Measurements from ENCODE around the gene KCND3.

Gene KCND3

GRCh38 chr1:111943066-111943465 is 46.4 kb downstream of the KCND3 start:
- TF ChIP-seq CTCF (IDR thresholded peaks at IDR 0.05; ENCODE audit: borderline replicate concordance, insufficient read depth, low read depth, low read length) = no peak
- H3K4me3 ChIP-seq (ENCODE audit: low read depth, low read length) = no peak overlapping the region

GRCh38 chr1:111938536-111938935 is 50.9 kb downstream of the KCND3 start:
- TF ChIP-seq CTCF (IDR thresholded peaks at IDR 0.05; ENCODE audit: borderline replicate concordance, insufficient read depth, low read depth, low read length) = no peak
- H3K4me3 ChIP-seq (ENCODE audit: low read depth, low read length) = no peak overlapping the region

GRCh38 chr1:111938123-111938522 is 51.3 kb downstream of the KCND3 start:
- no peak overlapping the region for H3K4me3 ChIP-seq (ENCODE audit: low read depth, low read length)
- TF ChIP-seq CTCF (IDR thresholded peaks at IDR 0.05; ENCODE audit: borderline replicate concordance, insufficient read depth, low read depth, low read length) = no peak

DNA sequence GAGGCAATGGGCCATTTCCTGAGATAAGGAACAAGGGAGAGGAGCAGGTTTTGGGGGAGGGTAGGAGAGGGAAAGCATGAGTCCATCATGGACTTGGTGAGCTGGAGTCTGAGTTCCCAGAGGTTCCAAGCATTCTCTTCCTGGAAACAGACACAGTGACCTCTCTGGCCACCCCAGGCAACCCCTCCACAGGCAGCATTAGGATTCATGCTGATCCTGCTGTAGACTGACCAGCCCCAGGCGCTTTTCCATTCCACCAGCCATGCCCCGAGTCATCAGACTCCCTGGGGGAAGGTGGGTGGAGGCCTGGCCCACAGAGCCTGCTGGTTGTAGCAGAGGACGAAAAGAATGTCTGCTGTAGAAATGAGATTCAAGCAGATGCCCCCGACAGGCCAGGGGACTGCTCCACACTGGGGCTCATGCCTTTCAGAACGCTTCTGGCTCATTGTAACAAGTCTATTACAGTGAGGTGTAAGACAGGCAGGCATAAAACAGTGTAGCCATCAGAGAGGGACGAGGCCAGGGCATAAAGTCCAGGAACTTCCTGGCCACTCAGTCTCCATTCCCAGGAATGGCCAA is 52.2 kb downstream of the KCND3 start:
- TF ChIP-seq CTCF (IDR thresholded peaks at IDR 0.05; ENCODE audit: borderline replicate concordance, insufficient read depth, low read depth, low read length) = no peak

GRCh38 chr1:111934106-111934852 is 55.2 kb downstream of the KCND3 start:
- H3K4me3 ChIP-seq (ENCODE audit: low read depth, low read length) = no peak overlapping the region
- no peak for TF ChIP-seq CTCF (IDR thresholded peaks at IDR 0.05; ENCODE audit: borderline replicate concordance, insufficient read depth, low read depth, low read length)

More for the DNA sequence above, 52.2 kb downstream of the KCND3 start:
- H3K4me3 ChIP-seq (ENCODE audit: low read depth, low read length) = no peak overlapping the region

DNA sequence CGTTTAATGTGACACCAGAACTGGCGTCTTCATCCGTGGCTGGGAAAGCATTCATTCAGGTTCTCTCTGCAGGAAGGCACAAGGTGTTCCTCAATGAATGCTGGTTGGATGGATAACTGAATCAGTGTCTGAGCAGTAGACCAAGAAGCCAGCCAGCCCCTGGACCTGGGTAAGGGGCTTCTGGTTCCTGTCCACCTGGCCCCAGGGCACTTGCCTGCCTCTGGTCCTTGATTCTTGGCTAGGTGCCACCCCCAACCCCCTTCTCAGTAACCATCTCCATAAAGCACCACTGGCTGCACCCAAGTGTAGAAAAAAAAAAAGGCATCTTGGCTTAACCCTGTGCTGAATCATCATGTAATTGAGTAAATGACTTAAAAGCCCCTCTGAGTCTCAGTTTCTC is 59.1 kb downstream of the KCND3 start:
- H3K4me3 ChIP-seq (ENCODE audit: low read depth, low read length) = no peak overlapping the region
- no peak for TF ChIP-seq CTCF (IDR thresholded peaks at IDR 0.05; ENCODE audit: borderline replicate concordance, insufficient read depth, low read depth, low read length)

- TF ChIP-seq CTCF (IDR thresholded peaks at IDR 0.05; ENCODE audit: borderline replicate concordance, insufficient read depth, low read depth, low read length) = no peak
- H3K4me3 ChIP-seq (ENCODE audit: low read depth, low read length) = no peak overlapping the region
These were observed 60.9 kb downstream of the KCND3 start for GRCh38 chr1:111928531-111928930.

Measured in GM12875 (cell line).